ENCODE data around the gene FTO. TPM values are rescaled to one million over a fixed set of nuclear protein-coding genes. Genes with fewer than 3 reads are reported as not detected.

FTO gene
- total RNA-seq, 1 experiment from 2014 or later: 57.4 TPM

GRCh38 chr16:53848950-53849349 is 145.0 kb downstream of the FTO start:
- ChIA-PET POLR2A (no interaction called here), CTCF (no interaction called here)
- Mint-ChIP-seq H3K27me3 (ENCODE audit: low read depth) (no peaks in the 10 kb centered on the region), H3K36me3 (0 out of 2 replicates have a peak, but pooled peaks cover 2% of the 10 kb centered on the region), H3K4me1 (peaks cover 16% of the 10 kb centered on the region), H3K27ac (peak overlapping the region; percentile 48; the same call in 1 of the 2 replicates), H3K4me3 (no peak overlapping the region), H3K9me3 (no peaks in the 10 kb centered on the region)
- TF ChIP-seq FOXK1 (CRISPR knock-in tag; IDR thresholded peaks at IDR 0.05): no peak
- no peak for TF ChIP-seq ATF3 (CRISPR knock-in tag; conservative IDR thresholded peaks at IDR 0.05)
- ATAC-seq: 0 out of 2 replicates have a peak, but pooled peaks have one; percentile 30
- no peak for DNase-seq (ENCODE audit: low spot score)

GRCh38 chr16:53849585-53849984 is 145.6 kb downstream of the FTO start:
- no peak for ATAC-seq
- no peaks in the 10 kb centered on the region; the same call in 1 of the 2 replicates for H3K9me3 Mint-ChIP-seq
- CTCF ChIA-PET: no interaction called here

DNA sequence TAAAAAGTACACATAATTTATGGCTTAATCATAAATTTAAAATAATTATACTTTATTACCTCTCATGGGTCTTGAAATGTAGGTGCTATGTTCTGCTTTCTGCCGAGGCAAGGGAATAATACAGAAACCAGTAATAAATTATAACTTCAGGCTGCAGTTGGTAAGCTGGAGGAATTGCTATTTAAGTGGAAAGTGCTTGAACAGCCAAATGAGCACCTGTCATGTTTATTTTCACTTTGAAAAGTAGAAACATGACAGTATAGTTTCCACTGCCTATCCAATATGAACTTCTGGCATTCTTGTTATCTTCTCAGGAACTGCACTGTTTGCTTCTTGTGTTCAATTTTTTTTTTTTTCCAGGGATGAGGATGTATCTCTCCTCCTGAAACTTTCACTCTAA is 146.0 kb downstream of the FTO start:
- ATAC-seq: no peak
- ChIA-PET POLR2A (no interaction called here), CTCF (no interaction called here)
- H3K9me3 Mint-ChIP-seq: no peaks in the 10 kb centered on the region; the same call in 1 of the 2 replicates
- H3K27ac Mint-ChIP-seq: no peak overlapping the region
- no peaks in the 10 kb centered on the region for H3K27me3 Mint-ChIP-seq (ENCODE audit: low read depth)
- peaks cover 16% of the 10 kb centered on the region for H3K4me1 Mint-ChIP-seq
- DNase-seq (ENCODE audit: low spot score): no peak
- H3K36me3 Mint-ChIP-seq: 0 out of 2 replicates have a peak, but pooled peaks cover 2% of the 10 kb centered on the region
- H3K4me3 Mint-ChIP-seq: no peak overlapping the region
- TF ChIP-seq ZNF396 (CRISPR knock-in tag; IDR thresholded peaks at IDR 0.05; ENCODE audit: borderline replicate concordance) (no peak), MYBL2 (CRISPR knock-in tag; IDR thresholded peaks at IDR 0.05) (no peak), SP1 (CRISPR knock-in tag; conservative IDR thresholded peaks at IDR 0.05) (no peak), OVOL2 (CRISPR knock-in tag; IDR thresholded peaks at IDR 0.05; ENCODE audit: borderline replicate concordance) (no peak), JUN (CRISPR knock-in tag; IDR thresholded peaks at IDR 0.05) (no peak), E2F5 (CRISPR knock-in tag; IDR thresholded peaks at IDR 0.05) (no peak)
- TF ChIP-seq, protein P1, sequence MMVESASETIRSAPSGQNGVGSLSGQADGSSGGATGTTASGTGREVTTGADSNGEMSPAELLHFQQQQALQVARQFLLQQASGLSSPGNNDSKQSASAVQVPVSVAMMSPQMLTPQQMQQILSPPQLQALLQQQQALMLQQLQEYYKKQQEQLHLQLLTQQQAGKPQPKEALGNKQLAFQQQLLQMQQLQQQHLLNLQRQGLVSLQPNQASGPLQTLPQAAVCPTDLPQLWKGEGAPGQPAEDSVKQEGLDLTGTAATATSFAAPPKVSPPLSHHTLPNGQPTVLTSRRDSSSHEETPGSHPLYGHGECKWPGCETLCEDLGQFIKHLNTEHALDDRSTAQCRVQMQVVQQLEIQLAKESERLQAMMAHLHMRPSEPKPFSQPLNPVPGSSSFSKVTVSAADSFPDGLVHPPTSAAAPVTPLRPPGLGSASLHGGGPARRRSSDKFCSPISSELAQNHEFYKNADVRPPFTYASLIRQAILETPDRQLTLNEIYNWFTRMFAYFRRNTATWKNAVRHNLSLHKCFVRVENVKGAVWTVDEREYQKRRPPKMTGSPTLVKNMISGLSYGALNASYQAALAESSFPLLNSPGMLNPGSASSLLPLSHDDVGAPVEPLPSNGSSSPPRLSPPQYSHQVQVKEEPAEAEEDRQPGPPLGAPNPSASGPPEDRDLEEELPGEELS (CRISPR knock-in tag; IDR thresholded peaks at IDR 0.05): no peak

More at GRCh38 chr16:53849585-53849984, 145.6 kb downstream of the FTO start:
- Mint-ChIP-seq H3K27ac (no peak overlapping the region), H3K4me3 (no peak overlapping the region), H3K36me3 (0 out of 2 replicates have a peak, but pooled peaks cover 2% of the 10 kb centered on the region), H3K27me3 (ENCODE audit: low read depth) (no peaks in the 10 kb centered on the region), H3K4me1 (peaks cover 16% of the 10 kb centered on the region)
- TF ChIP-seq GABPB1 (CRISPR knock-in tag; IDR thresholded peaks at IDR 0.05): no peak
- TF ChIP-seq NFYB (CRISPR knock-in tag; conservative IDR thresholded peaks at IDR 0.05; ENCODE audit: low read depth): no peak
- TF ChIP-seq, protein P2, sequence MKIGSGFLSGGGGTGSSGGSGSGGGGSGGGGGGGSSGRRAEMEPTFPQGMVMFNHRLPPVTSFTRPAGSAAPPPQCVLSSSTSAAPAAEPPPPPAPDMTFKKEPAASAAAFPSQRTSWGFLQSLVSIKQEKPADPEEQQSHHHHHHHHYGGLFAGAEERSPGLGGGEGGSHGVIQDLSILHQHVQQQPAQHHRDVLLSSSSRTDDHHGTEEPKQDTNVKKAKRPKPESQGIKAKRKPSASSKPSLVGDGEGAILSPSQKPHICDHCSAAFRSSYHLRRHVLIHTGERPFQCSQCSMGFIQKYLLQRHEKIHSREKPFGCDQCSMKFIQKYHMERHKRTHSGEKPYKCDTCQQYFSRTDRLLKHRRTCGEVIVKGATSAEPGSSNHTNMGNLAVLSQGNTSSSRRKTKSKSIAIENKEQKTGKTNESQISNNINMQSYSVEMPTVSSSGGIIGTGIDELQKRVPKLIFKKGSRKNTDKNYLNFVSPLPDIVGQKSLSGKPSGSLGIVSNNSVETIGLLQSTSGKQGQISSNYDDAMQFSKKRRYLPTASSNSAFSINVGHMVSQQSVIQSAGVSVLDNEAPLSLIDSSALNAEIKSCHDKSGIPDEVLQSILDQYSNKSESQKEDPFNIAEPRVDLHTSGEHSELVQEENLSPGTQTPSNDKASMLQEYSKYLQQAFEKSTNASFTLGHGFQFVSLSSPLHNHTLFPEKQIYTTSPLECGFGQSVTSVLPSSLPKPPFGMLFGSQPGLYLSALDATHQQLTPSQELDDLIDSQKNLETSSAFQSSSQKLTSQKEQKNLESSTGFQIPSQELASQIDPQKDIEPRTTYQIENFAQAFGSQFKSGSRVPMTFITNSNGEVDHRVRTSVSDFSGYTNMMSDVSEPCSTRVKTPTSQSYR (CRISPR knock-in tag; IDR thresholded peaks at IDR 0.05): no peak
- TF ChIP-seq E2F5 (CRISPR knock-in tag; IDR thresholded peaks at IDR 0.05): no peak
- TF ChIP-seq, protein P3, sequence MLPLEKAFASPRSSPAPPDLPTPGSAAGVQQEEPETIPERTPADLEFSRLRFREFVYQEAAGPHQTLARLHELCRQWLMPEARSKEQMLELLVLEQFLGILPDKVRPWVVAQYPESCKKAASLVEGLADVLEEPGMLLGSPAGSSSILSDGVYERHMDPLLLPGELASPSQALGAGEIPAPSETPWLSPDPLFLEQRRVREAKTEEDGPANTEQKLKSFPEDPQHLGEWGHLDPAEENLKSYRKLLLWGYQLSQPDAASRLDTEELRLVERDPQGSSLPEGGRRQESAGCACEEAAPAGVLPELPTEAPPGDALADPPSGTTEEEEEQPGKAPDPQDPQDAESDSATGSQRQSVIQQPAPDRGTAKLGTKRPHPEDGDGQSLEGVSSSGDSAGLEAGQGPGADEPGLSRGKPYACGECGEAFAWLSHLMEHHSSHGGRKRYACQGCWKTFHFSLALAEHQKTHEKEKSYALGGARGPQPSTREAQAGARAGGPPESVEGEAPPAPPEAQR (CRISPR knock-in tag; IDR thresholded peaks at IDR 0.05): no peak
- TF ChIP-seq HMGA2 (CRISPR knock-in tag; IDR thresholded peaks at IDR 0.05): no peak
- TF ChIP-seq RORB (CRISPR knock-in tag; IDR thresholded peaks at IDR 0.05): no peak
- TF ChIP-seq, protein P4, sequence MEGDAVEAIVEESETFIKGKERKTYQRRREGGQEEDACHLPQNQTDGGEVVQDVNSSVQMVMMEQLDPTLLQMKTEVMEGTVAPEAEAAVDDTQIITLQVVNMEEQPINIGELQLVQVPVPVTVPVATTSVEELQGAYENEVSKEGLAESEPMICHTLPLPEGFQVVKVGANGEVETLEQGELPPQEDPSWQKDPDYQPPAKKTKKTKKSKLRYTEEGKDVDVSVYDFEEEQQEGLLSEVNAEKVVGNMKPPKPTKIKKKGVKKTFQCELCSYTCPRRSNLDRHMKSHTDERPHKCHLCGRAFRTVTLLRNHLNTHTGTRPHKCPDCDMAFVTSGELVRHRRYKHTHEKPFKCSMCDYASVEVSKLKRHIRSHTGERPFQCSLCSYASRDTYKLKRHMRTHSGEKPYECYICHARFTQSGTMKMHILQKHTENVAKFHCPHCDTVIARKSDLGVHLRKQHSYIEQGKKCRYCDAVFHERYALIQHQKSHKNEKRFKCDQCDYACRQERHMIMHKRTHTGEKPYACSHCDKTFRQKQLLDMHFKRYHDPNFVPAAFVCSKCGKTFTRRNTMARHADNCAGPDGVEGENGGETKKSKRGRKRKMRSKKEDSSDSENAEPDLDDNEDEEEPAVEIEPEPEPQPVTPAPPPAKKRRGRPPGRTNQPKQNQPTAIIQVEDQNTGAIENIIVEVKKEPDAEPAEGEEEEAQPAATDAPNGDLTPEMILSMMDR (IDR thresholded peaks at IDR 0.05): no peak
- no peak for TF ChIP-seq ZNF232 (CRISPR knock-in tag; IDR thresholded peaks at IDR 0.05)
- POLR2A ChIA-PET: no interaction called here
- DNase-seq (ENCODE audit: low spot score): no peak
